ENCODE results near the gene SERPINB2. TPM values are rescaled to one million over a fixed set of nuclear protein-coding genes. Genes with fewer than 3 reads are reported as not detected.

Gene SERPINB2
- total RNA-seq, 4 donors from 2014 or later: 88.7 to 111 (median 89.8) TPM

- WGBS, 2 donors: 76 to 81% methylated on average over 9 of the region's 9 CpGs
- no peak for DNase-seq (ENCODE audit: low spot score in 2 of 2)
- intact Hi-C loops (cut with DNase I; ENCODE audit: low total_unique reads): no loop called here
- no peak overlapping the region for H3K4me3 ChIP-seq (ENCODE audit: low read depth, poor library complexity, severe bottlenecking)
- no peak for TF ChIP-seq CTCF (IDR thresholded peaks at IDR 0.05)
Measured at GRCh38 chr18:63869374-63869773, 18.1 kb upstream of the SERPINB2 start.

DNA sequence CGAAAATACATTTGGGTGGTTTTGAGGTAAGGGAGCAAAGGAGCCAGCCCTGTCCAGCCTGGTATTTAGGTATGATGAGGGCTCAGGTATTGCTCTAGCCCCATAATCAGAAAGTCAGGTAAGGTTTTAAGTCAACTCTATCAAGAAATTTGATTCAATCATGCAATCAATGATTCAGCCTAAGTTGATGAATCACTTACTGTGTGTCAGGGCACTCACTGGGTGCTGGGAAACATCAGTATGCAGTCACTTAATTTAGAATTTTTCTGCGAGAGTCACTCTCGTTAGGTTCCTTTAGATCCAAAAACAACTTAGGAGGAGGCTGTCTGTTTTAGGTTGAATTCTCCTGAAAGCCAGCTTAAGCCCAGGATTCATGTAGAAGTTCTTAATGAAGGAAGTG lies 17.7 kb upstream of the SERPINB2 start:
- intact Hi-C loops (cut with DNase I; ENCODE audit: low total_unique reads): no loop called here
- 71 to 78% methylated on average over 3 of the region's 3 CpGs for WGBS, 2 donors
- no peak overlapping the region for H3K4me3 ChIP-seq (ENCODE audit: low read depth, poor library complexity, severe bottlenecking)
- no peak for TF ChIP-seq CTCF (IDR thresholded peaks at IDR 0.05)
- no peak for TF ChIP-seq POLR2A (IDR thresholded peaks at IDR 0.05)
- DNase-seq (ENCODE audit: low spot score in 2 of 2): no peak

GRCh38 chr18:63871836-63872235 lies 15.7 kb upstream of the SERPINB2 start:
- intact Hi-C loops (cut with DNase I; ENCODE audit: low total_unique reads): no loop called here
- WGBS, 2 donors: 66% methylated on average over 1 of the region's 1 CpG
- H3K4me3 ChIP-seq (ENCODE audit: low read depth, poor library complexity, severe bottlenecking): no peak overlapping the region
- TF ChIP-seq POLR2A (IDR thresholded peaks at IDR 0.05) (no peak), CTCF (IDR thresholded peaks at IDR 0.05) (no peak)
- DNase-seq (ENCODE audit: low spot score in 2 of 2): no peak

DNA sequence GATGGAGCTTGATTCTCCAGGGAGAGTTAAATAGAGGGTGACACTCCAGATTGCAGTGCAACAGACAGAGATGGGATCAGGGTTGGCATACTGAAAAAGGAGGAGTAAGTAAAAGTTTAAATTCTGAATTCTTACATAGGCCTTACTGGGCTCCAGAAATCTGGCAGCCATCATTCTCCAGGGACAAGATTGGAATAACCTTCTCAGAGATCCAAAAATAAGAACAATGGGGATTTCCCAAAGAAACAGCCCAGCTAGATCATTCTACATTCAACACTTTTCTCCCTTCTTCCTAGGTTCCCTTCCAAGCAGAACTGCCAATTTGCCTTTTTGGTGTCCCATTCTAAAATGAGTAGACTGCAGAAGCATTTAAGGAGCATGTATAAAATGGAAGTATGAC lies 14.9 kb upstream of the SERPINB2 start:
- no peak overlapping the region for H3K4me3 ChIP-seq (ENCODE audit: low read depth, poor library complexity, severe bottlenecking)
- TF ChIP-seq POLR2A (IDR thresholded peaks at IDR 0.05) (no peak), CTCF (IDR thresholded peaks at IDR 0.05) (no peak)
- DNase-seq (ENCODE audit: low spot score in 2 of 2): no peak
- intact Hi-C loops (cut with DNase I; ENCODE audit: low total_unique reads): no loop called here

DNA sequence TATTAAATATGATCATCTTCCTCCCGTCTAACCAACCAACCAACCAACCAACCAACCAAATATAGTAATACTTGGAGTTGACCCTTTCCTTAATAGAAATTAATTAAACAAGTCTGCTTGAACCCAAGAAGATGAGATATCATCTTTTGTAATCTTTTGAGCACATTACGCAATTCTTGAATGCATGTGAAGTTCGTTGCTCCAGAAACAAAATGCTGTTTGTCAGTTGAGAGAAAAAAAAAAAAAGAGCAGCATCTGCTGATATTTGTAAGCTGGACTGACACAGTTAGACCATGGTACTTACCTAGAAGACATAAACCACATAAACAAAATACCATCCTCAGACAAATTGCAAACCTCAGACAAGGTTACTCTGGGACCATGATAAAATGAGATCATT lies 9.2 kb upstream of the SERPINB2 start:
- no peak for DNase-seq (ENCODE audit: low spot score in 2 of 2)
- WGBS, 2 donors: 28 to 38% methylated on average over 3 of the region's 3 CpGs
- intact Hi-C loops (cut with DNase I; ENCODE audit: low total_unique reads): no loop called here

More for the DNA sequence above, 9.2 kb upstream of the SERPINB2 start:
- no peak for TF ChIP-seq CTCF (IDR thresholded peaks at IDR 0.05)
- TF ChIP-seq POLR2A (IDR thresholded peaks at IDR 0.05): no peak
- no peak overlapping the region for H3K4me3 ChIP-seq (ENCODE audit: low read depth, poor library complexity, severe bottlenecking)

All from lower leg skin (tissue), 4 donors.